ENCODE measurements around the gene UMAD1.
A peak's percentile ranks its signal among the peaks of the same experiment; 100 is the strongest.

UMAD1 gene

DNA sequence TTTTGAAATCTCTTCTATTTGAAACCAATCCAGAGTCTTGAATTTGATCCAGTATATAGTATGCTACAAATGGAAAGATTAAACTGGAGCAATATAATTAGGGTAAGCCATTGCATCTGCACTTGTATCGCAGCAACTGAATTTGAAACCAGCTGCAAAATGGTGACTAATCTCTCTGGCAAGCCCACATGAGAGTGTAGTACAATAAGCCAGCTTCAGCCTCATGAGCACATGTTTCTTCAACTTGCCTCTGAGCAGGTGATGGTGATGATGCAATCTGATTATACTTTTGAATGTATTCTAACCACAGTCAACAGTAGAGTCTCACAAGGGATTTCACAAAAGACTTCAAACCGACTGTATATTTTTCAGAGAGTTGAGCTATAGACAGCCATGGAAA is 78.7 kb downstream of the UMAD1 start:
- no peak overlapping the region for H3K27ac ChIP-seq (replicated peaks)
- no peak for TF ChIP-seq GABPA (IDR thresholded peaks at IDR 0.05; ENCODE audit: low read depth)
- no peak for TF ChIP-seq REST (IDR thresholded peaks at IDR 0.05; ENCODE audit: insufficient replicate concordance, low read depth)
- TF ChIP-seq SPI1 (IDR thresholded peaks at IDR 0.05; ENCODE audit: borderline replicate concordance, low read depth), result no peak
- TF ChIP-seq, protein P1, sequence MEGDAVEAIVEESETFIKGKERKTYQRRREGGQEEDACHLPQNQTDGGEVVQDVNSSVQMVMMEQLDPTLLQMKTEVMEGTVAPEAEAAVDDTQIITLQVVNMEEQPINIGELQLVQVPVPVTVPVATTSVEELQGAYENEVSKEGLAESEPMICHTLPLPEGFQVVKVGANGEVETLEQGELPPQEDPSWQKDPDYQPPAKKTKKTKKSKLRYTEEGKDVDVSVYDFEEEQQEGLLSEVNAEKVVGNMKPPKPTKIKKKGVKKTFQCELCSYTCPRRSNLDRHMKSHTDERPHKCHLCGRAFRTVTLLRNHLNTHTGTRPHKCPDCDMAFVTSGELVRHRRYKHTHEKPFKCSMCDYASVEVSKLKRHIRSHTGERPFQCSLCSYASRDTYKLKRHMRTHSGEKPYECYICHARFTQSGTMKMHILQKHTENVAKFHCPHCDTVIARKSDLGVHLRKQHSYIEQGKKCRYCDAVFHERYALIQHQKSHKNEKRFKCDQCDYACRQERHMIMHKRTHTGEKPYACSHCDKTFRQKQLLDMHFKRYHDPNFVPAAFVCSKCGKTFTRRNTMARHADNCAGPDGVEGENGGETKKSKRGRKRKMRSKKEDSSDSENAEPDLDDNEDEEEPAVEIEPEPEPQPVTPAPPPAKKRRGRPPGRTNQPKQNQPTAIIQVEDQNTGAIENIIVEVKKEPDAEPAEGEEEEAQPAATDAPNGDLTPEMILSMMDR (IDR thresholded peaks at IDR 0.05; ENCODE audit: insufficient read depth, low read length), result no peak
- no peak for TF ChIP-seq POLR2AphosphoS5 (IDR thresholded peaks at IDR 0.05; ENCODE audit: low read depth)
- H3K4me3 ChIP-seq (replicated peaks; ENCODE audit: insufficient read depth, low read length), result no peak overlapping the region
- no peaks in the 10 kb centered on the region for H3K27me3 ChIP-seq (ENCODE audit: insufficient read depth, poor library complexity, severe bottlenecking)
- peak; percentile 29 to 53 for DNase-seq (ENCODE audit: low read depth in 1 of 2, low spot score in 1 of 2)

DNA sequence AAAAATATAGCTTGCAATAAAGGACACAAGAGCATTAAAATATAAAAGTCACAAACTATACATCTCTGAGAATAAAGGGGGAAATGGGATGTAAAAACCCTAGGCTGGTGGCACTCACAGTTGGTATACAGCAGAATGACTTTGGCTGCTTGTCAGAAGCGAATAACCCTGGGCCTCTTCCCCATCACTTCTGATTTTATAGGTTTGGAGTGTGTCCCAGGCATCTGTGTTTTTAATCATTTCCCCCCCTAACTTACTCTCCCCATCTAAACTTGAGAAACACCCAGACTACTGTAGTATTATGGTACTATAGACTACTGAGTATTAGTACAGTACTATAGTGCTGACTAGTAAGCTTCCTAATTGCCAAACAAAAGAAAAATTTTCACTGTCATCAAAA is 79.6 kb downstream of the UMAD1 start:
- no peak for DNase-seq (ENCODE audit: low read depth in 1 of 2, low spot score in 1 of 2)
- Histone ChIP-seq H3K4me3 (replicated peaks; ENCODE audit: insufficient read depth, low read length) (no peak overlapping the region), H3K27me3 (ENCODE audit: insufficient read depth, poor library complexity, severe bottlenecking) (no peaks in the 10 kb centered on the region), H3K27ac (replicated peaks) (no peak overlapping the region)
- TF ChIP-seq POLR2AphosphoS5 (IDR thresholded peaks at IDR 0.05; ENCODE audit: low read depth), result no peak
- TF ChIP-seq REST (IDR thresholded peaks at IDR 0.05; ENCODE audit: insufficient replicate concordance, low read depth), result no peak
- no peak for TF ChIP-seq SPI1 (IDR thresholded peaks at IDR 0.05; ENCODE audit: borderline replicate concordance, low read depth)
- TF ChIP-seq, protein P1 (IDR thresholded peaks at IDR 0.05; ENCODE audit: insufficient read depth, low read length), result no peak

DNA sequence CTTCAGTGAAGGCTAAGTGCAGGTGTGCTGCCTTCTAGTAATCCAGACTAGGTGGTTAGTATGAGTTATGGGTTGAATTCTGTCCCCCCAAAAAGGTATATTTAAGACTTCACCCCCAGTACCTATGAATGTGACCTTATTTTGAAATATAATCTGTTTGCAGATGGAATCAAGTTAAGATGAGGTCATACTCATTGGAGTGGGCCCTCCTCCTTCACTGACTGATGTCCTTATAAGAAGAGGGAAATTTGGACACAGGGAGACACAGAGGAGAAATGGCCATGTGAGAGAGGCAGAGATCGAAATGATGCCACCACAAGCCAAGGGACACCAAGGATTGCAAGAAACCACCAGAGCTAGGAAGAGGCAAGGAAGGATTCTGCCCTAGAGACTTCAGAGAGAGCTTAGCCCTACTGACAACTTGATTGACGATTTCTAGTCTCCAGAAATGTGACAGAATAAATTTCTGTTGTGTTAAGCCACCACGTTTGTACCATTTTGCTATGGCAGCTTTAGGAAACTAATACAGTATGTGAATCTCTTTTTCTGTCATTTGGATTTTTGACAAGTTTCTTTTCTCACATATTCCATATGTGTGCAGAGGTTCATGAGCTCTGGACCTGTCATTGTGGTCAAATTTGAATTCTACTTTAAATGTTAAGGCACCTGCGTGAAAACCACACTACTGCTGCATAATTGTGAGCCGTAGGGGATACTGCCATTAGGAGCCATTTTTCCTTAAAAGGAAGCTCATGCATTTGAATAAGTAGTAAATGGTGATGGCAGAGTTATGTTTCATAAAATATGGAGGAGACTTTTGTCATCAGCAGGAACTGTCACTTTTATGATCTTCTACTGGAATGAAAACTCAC is 80.4 kb downstream of the UMAD1 start:
- DNase-seq (ENCODE audit: low read depth in 1 of 2, low spot score in 1 of 2), result no peak
- Histone ChIP-seq H3K27ac (replicated peaks) (no peak overlapping the region), H3K4me3 (replicated peaks; ENCODE audit: insufficient read depth, low read length) (no peak overlapping the region), H3K27me3 (ENCODE audit: insufficient read depth, poor library complexity, severe bottlenecking) (no peaks in the 10 kb centered on the region)
- TF ChIP-seq GABPA (IDR thresholded peaks at IDR 0.05; ENCODE audit: low read depth), result no peak
- no peak for TF ChIP-seq POLR2AphosphoS5 (IDR thresholded peaks at IDR 0.05; ENCODE audit: low read depth)

- no peak for TF ChIP-seq GABPA (IDR thresholded peaks at IDR 0.05; ENCODE audit: low read depth)
- no peak for TF ChIP-seq SPI1 (IDR thresholded peaks at IDR 0.05; ENCODE audit: borderline replicate concordance, low read depth)
- TF ChIP-seq POLR2AphosphoS5 (IDR thresholded peaks at IDR 0.05; ENCODE audit: low read depth), result no peak
- no peak for TF ChIP-seq REST (IDR thresholded peaks at IDR 0.05; ENCODE audit: insufficient replicate concordance, low read depth)
- TF ChIP-seq, protein P1 (IDR thresholded peaks at IDR 0.05; ENCODE audit: insufficient read depth, low read length), result no peak
- DNase-seq (ENCODE audit: low read depth in 1 of 2, low spot score in 1 of 2), result no peak
- Histone ChIP-seq H3K27me3 (ENCODE audit: insufficient read depth, poor library complexity, severe bottlenecking) (no peaks in the 10 kb centered on the region), H3K27ac (replicated peaks) (no peak overlapping the region), H3K4me3 (replicated peaks; ENCODE audit: insufficient read depth, low read length) (no peak overlapping the region)
Observed at GRCh38 chr7:7731732-7732131, 91.2 kb downstream of the UMAD1 start.

Data from HL-60 (cell line).